Sigmoid colon (tissue), 3 donors: ENCODE measurements around the gene BMERB1.
"Not testable (repeated sequence)": the region's sequence is repeated elsewhere in the genome, so short reads cannot be mapped to it uniquely, and the experiment has no call there.

Experiments
- POLR2A ChIP-seq, 2 donors: fragments of 450-650 bp; IDR thresholded peaks; one replicate each; pipeline ENCODE4 v1.6.1; 2016; ENCODE audit warnings: antibody characterized with exemption in 2 of 2, mild to moderate bottlenecking in 2 of 2, moderate library complexity in 2 of 2
- TF ChIP-seq, protein P1 (sequence below), 4 experiments: fragments of 450-650 bp in 3 of 4; fragments of 200-600 bp in 1 of 4; IDR thresholded peaks; one replicate each; pipeline ENCODE4 v1.5.1; 2016 to 2019; ENCODE audit warnings: antibody characterized with exemption in 4 of 4, mild to moderate bottlenecking in 3 of 4, moderate library complexity in 2 of 4

DNA sequence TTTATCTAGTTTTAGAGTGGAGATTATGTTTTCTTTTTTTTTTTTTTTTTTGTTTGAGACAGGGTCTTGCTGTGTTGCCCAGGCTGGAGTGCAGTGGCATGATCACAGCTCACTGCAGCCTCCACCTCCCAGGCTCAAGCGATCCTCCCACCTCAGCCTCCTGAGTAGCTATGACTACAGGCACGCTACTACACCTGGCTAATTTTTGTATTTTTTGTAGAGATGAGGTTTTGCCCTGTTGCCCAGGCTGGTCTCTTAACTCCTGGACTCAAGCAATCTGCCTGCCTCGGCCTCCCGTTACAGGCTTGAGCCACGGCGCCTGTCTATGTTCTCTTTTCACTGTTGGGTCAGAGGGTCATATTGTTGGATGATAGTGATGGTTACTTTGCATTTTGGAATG, 34.1 kb upstream of the BMERB1 start:
- not testable (repeated sequence) for TF ChIP-seq POLR2A (IDR thresholded peaks at IDR 0.05)
- TF ChIP-seq, protein P1, sequence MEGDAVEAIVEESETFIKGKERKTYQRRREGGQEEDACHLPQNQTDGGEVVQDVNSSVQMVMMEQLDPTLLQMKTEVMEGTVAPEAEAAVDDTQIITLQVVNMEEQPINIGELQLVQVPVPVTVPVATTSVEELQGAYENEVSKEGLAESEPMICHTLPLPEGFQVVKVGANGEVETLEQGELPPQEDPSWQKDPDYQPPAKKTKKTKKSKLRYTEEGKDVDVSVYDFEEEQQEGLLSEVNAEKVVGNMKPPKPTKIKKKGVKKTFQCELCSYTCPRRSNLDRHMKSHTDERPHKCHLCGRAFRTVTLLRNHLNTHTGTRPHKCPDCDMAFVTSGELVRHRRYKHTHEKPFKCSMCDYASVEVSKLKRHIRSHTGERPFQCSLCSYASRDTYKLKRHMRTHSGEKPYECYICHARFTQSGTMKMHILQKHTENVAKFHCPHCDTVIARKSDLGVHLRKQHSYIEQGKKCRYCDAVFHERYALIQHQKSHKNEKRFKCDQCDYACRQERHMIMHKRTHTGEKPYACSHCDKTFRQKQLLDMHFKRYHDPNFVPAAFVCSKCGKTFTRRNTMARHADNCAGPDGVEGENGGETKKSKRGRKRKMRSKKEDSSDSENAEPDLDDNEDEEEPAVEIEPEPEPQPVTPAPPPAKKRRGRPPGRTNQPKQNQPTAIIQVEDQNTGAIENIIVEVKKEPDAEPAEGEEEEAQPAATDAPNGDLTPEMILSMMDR (IDR thresholded peaks at IDR 0.05): not testable (repeated sequence)
